Motor neuron (in vitro differentiated cells): ENCODE measurements around the gene CYB561D1. TPM values are rescaled to one million over a fixed set of nuclear protein-coding genes. Genes with fewer than 3 reads are reported as not detected.
"Not testable (repeated sequence)": the region's sequence is repeated elsewhere in the genome, so short reads cannot be mapped to it uniquely, and the experiment has no call there.

Experiments
- ATAC-seq, 8 experiments: fragments of 200-7000 bp; cut with Tn5 transposase; replicated peaks in 6 of 8; 2 replicates each; pipeline ENCODE4 v1.8.0; 2021; ENCODE audit warnings: mild to moderate bottlenecking in 8 of 8, moderate library complexity in 8 of 8
- H3K27ac ChIP-seq, 2 donors: fragments of 250-450 bp; sonication (Bioruptor Pico); 2 replicates each; pipeline ENCODE4 v1.9.0; 2021; ENCODE audit warnings: antibody characterized with exemption in 2 of 2, mild to moderate bottlenecking in 2 of 2, moderate library complexity in 1 of 2
- H3K4me1 ChIP-seq, 2 donors: fragments of 250-450 bp; sonication (Bioruptor Pico); replicated peaks in 1 of 2; 2 replicates each; pipeline ENCODE4 v1.6.1; 2021; ENCODE audit warnings: antibody characterized with exemption in 2 of 2, mild to moderate bottlenecking in 2 of 2, moderate library complexity in 1 of 2
- H3K4me3 ChIP-seq, 5 donors: fragments of 250-450 bp; sonication (Bioruptor Pico); 2 replicates each; pipeline ENCODE4 v1.9.0; 2021; ENCODE audit warnings: antibody characterized with exemption in 5 of 5, mild to moderate bottlenecking in 5 of 5, moderate library complexity in 4 of 5
- WGBS, 10 experiments: fragments of 450-650 bp; shearing (Covaris generic); methylation state at CpG; one replicate each; pipeline ENCODE4 v1.0.0; 2022; 5-methylcytosine and 5-hydroxymethylcytosine counted together
- in situ Hi-C, 9 experiments: fragments of 400-800 bp; cut with MboI; loops; one replicate each; pipeline ENCODE4 v1.15.0; 2021; ENCODE audit warnings: low sequenced_read_pairs in 9 of 9, low pct_unique_long_range_greater_than_20kb in 2 of 9; ENCODE audit not compliant: unreplicated experiment in 9 of 9
- total RNA-seq, 8 experiments: library from RNA; unstranded; fragments of 300-600 nt; gene quantifications; 2 replicates each; pipeline versions ENCODE4 v1.2.3 to v1.2.4, GENCODE V29; 2022

The CYB561D1 gene
- total RNA-seq, 8 experiments from 2014 or later = 5.8 to 12.6 (median 7.5) TPM

DNA sequence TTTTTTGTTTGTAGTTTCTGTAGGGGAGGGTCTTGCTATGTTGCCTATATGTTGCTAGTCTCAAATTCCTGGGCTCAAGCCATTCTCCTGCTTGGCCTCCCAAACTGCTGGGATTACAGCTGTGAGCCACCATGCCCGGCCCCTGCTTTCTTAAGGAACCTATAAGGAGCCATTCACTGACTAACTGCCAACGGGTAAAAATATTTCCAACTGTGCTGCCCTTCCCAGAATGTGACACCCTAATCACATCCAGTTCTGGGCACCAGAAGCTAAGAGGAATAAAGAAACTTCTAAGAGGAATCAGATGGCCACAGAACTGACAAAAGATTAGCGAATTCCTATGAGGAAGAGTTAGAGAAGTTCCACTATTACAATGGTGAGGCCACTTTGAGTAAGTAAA, 21.1 kb upstream of the CYB561D1 start:
- in situ Hi-C loops = no loop called here
- ATAC-seq = no peak
- peaks cover 0 to 2% of the 10 kb centered on the region in 2 donors for H3K4me1 ChIP-seq
- H3K4me3 ChIP-seq = no peak overlapping the region
- H3K27ac ChIP-seq = no peak overlapping the region
- WGBS, 10 experiments = 17 to 71% (median 32%) methylated on average over 1 to 3 of the region's 3 CpGs; no CpG with 5 or more reads in 4 of the 10 experiments

DNA sequence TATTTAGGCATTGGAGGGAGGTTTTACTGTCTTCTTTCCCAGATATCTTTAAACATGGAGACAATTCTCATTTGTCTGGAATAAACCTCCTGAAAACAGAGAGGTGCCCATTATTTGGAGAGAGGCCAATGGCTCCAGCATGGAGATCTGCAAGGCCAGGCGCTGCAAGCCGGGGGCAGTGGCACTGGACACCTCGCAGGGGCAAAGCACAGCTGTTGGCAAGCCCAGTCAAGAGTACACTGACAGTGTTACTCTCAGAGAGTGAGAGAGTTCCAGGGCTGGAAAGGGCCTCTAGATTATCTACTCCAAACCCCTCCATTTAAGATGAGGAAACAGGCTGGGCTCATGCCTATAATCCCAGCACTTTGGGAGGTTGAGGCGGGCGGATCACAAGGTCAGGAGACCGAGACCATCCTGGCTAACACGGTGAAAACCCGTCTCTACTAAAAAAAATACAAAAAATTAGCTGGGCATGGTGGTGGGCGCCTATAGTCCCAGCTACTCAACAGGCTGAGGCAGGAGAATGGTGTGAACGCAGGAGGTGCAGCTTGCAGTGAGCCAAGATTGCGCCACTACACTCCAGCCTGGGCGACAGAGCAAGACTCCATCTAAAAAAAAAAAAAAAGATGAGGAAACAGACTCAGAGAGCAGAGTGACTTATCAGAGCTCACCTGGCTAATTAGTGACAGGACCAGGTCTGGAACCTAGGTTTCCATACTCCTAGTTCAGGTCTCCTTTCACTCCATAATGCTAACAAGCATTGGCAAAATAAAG, 20.4 kb upstream of the CYB561D1 start:
- H3K27ac ChIP-seq, H3K4me1 ChIP-seq, H3K4me3 ChIP-seq, in situ Hi-C loops, ATAC-seq: not testable (repeated sequence)
- 35 to 100% (median 75%) methylated on average over 2 to 12 of the region's 12 CpGs; no CpG with 5 or more reads in 4 of the 10 experiments for WGBS, 10 experiments

DNA sequence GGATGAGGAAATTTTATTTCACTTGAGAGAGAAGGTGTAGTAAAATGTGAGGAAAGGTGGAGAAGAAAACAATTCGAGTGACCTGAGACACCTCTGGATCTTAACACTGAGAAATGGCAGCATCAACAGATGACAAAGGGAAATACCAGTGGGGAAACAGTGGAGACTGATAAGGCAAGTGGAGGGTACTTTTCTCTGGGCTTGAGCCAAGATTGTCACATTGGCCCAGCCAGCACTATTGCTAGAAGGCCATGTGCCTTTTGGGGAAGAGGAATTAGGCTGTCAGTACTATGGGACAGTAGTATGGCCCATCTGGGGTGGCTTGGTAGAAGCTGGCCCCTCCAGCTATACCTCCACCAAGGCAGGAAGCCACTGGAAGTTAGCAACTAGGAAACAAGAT, 19.2 kb upstream of the CYB561D1 start:
- WGBS, 10 experiments = 0 to 100% (median 49%) methylated on average over 1 of the region's 1 CpG; no CpG with 5 or more reads in 4 of the 10 experiments
- Histone ChIP-seq H3K4me1 (no peaks in the 10 kb centered on the region), H3K27ac (no peak overlapping the region), H3K4me3 (no peak overlapping the region)
- no peak for ATAC-seq
- in situ Hi-C loops = no loop called here

DNA sequence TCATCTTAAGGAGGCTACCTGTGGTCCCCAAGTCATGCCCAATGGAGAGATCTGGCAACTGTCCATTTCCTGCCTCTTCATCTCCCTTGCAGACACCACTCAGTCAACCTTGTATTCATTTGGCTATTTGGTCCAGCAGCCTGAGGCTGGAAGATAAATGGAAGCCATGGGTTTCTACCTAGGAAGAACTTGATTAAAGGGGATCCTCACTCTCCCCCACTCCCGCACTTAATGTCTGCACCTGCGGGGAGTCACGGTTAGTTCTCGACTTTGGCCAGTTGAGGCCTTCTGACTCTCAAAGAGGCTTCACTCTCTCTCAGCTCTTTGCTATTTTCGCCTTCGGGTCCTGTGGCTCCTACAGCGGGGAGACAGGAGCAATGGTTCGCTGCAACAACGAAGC, 18.6 kb upstream of the CYB561D1 start:
- WGBS, 10 experiments = 47 to 93% (median 76%) methylated on average over 2 to 9 of the region's 9 CpGs; no CpG with 5 or more reads in 2 of the 10 experiments
- no peak for ATAC-seq
- in situ Hi-C loops = no loop called here
- no peaks in the 10 kb centered on the region for H3K4me1 ChIP-seq
- H3K4me3 ChIP-seq = no peak overlapping the region
- H3K27ac ChIP-seq = no peak overlapping the region

DNA sequence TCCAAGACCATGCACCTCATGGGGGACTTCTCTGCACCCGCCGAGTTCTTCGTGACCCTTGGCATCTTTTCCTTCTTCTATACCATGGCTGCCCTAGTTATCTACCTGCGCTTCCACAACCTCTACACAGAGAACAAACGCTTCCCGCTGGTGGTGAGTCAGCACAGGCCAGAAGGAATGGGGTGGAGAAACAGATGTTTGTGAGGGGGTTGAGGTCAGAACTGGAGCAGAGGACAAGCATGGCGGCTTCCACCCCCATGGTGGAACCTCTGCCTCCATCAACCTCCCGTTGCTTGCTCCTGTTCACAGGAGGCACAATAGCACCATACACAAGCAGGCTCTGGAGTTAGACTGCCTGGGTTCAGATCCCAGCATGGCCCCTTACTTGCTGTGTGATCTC, 17.1 kb upstream of the CYB561D1 start:
- 60 to 90% (median 81%) methylated on average over 1 to 6 of the region's 8 CpGs; no CpG with 5 or more reads in 3 of the 10 experiments for WGBS, 10 experiments
- in situ Hi-C loops = no loop called here
- Histone ChIP-seq H3K27ac (no peak overlapping the region), H3K4me1 (peaks cover 0 to 4% of the 10 kb centered on the region in 2 donors), H3K4me3 (no peak overlapping the region)
- ATAC-seq = no peak

DNA sequence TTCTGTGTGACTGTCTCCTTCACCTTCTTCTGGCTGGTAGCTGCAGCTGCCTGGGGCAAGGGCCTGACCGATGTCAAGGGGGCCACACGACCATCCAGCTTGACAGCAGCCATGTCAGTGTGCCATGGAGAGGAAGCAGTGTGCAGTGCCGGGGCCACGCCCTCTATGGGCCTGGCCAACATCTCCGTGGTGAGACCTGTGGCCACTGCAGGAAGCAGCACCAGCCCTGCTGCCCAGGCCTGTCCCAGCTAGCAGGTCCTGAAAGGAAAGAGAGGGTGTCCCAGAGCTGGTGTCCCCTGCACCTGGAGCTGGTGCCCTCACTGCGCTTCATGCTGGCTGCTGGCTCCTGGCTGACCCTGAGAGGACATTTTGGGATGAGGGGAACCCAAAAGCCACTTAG, 16.1 kb upstream of the CYB561D1 start:
- Histone ChIP-seq H3K27ac (no peak overlapping the region), H3K4me3 (no peak overlapping the region), H3K4me1 (peaks cover 6 to 9% of the 10 kb centered on the region in 2 donors)
- WGBS, 10 experiments = 0 to 80% (median 56%) methylated on average over 1 to 5 of the region's 6 CpGs; no CpG with 5 or more reads in 4 of the 10 experiments
- peak in 2 of 8 experiments; percentile 24 to 26 for ATAC-seq
- in situ Hi-C loops = no loop called here

DNA sequence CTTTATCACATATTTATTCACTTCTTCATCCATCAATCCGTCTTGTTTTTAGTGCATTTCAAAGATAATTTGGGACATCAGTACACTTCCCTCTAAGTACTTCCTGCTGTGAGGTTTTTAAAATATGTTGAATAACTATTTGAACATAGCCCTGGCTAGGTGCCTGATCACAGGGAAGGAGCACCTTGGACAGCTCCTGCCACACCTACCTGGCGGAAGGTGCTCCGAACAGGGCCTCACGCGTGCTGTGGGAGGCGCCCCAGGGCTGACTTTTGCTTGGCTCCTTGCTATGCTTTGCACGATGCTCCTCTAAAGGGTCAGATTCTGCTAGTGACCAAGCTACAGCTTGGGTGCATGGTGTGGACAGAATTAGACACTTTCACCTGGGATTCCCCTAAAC, 15.1 kb upstream of the CYB561D1 start:
- Histone ChIP-seq H3K27ac (no peak overlapping the region), H3K4me1 (peaks cover 6 to 9% of the 10 kb centered on the region in 2 donors), H3K4me3 (no peak overlapping the region)
- ATAC-seq = no peak
- WGBS, 10 experiments = 0 to 34% (median 21%) methylated on average over 1 to 7 of the region's 7 CpGs; no CpG with 5 or more reads in 3 of the 10 experiments
- in situ Hi-C loops = no loop called here

DNA sequence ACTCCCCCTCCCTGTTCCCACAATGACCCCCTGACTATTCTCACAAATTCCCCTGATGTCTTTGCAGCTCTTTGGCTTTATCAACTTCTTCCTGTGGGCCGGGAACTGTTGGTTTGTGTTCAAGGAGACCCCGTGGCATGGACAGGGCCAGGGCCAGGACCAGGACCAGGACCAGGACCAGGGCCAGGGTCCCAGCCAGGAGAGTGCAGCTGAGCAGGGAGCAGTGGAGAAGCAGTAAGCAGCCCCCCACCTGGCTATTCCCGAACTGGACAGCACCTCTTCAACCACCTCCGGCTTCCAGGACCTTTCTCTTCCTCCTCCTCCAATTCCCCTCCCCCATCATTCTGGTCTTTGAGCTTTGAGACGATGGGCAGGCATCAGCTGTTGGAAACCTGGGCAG, 14.6 kb upstream of the CYB561D1 start:
- no peak overlapping the region for H3K4me3 ChIP-seq
- WGBS, 10 experiments = 0 to 100% (median 64%) methylated on average over 1 to 5 of the region's 5 CpGs; no CpG with 5 or more reads in 2 of the 10 experiments
- no peak overlapping the region for H3K27ac ChIP-seq
- in situ Hi-C loops = no loop called here
- peaks cover 6 to 9% of the 10 kb centered on the region in 2 donors for H3K4me1 ChIP-seq
- no peak for ATAC-seq

DNA sequence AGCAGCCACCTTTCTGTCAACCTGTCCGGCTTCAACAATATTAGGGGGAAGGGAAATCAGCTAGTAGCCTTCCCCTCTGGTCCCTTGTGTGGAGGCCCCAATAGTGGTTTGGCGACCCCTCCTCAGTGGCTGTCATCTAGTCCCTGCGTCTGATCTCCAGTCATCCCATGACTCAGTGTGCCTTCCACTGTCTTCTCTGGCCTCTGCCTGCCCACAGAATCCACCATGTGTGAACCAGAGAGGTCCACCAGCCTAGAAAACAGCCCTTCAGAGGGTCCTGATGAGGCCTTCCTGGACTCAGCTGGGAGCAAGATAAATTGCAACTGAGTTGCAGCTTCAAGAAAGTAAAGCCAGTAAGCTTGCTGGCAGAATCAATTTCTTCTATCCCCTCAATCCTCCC, 14.0 kb upstream of the CYB561D1 start:
- no peak overlapping the region for H3K27ac ChIP-seq
- peaks cover 7 to 12% of the 10 kb centered on the region in 2 donors for H3K4me1 ChIP-seq
- no peak overlapping the region for H3K4me3 ChIP-seq
- 60 to 100% (median 83%) methylated on average over 1 to 2 of the region's 3 CpGs; no CpG with 5 or more reads in 5 of the 10 experiments for WGBS, 10 experiments
- in situ Hi-C loops = no loop called here
- no peak for ATAC-seq

DNA sequence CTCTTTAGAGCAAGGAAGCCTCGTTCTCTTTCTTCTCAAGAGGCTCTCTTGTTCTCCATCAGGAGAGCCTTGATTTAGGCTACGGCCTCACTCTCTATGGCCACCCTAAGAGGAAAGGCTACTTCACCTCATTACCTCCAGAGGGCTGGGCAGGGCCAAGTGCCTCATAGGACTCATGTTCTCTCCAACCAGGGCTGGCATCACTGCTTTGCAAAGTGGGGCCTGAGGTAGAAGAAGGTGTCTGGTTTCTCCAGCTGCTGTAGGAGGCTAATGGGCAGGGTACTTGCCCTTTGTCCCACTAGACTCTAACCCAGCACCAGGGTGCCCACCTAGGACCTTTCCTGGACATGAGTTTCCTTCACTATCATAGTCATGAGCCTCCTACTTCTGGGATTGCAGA, 12.2 kb upstream of the CYB561D1 start:
- Histone ChIP-seq H3K27ac (no peak overlapping the region), H3K4me3 (no peak overlapping the region), H3K4me1 (peaks cover 15 to 17% of the 10 kb centered on the region in 2 donors)
- in situ Hi-C loops = no loop called here
- 40 to 60% (median 60%) methylated on average over 1 to 2 of the region's 2 CpGs; no CpG with 5 or more reads in 5 of the 10 experiments for WGBS, 10 experiments
- no peak for ATAC-seq

DNA sequence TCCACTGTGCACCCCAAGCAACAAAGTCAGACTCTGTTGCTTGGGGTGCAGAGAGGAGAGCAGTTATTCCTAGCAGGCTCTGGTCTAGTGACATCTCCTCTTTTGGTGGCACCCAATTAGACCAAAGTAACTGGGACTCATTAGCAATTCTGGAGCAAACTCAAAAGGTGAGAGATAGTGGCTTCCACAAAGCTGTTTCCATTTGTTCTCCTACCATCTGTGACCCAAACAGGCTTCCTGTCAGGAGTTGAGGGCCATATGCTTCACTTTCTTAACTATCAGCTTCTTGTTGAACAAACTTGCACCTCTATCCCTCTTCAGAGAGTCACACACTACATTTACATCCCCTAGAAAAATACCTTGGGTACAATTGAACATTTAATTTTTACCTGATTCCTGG, 11.7 kb upstream of the CYB561D1 start:
- in situ Hi-C loops = no loop called here
- H3K27ac ChIP-seq = peak overlapping the region in 1 of 2 donors; percentile 34
- peak overlapping the region in 4 of 5 donors; percentile 87 to 100 (median 94) for H3K4me3 ChIP-seq
- peaks cover 15 to 17% of the 10 kb centered on the region in 2 donors for H3K4me1 ChIP-seq
- no peak for ATAC-seq

DNA sequence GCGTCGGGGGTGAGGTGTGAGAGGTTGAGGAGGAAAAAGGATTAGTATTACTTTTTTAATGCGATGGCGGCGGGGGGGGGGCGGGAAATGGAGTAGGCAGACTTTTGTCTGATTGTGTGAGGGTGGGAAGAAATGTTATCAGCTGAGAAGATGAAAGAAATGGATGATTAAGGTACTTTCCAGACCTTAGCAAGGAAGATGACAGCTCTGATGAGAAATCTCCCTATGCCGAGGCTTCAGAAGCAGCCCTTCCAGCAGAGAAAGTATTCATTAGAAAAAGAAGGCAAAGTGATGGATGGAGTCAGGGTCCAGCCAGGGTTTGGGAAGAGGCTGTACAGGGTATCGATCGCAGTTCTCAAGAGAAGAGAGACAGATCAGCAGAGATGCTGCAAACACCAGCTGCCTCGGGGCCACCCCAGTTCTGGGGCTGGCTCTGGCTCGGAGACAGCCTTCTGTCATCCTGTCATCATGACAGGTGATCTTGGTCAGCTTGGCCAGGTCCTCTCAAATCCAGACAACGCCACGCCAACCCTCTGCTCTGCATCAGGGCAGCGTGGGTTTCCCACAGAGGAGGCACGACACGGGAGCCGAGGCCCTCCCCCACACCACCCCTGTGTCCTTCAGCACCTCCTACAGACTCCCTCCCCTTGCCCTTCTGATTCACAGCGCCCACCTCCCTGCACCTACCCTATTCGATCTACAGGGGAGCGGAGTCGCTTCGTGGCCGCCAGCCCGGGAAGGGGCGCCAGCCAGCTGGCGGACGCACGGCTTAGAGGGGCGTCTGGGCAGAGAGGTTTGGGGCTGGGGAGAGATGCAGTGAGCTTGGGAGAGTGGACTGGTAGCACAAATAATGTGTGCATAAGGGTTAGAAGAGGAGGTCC, 10.9 kb upstream of the CYB561D1 start:
- peak; percentile 17 to 86 (median 82) for ATAC-seq
- in situ Hi-C loops = no loop called here
- Histone ChIP-seq H3K4me3 (peak overlapping the region; percentile 87 to 100 (median 96)), H3K4me1 (peaks cover 15 to 17% of the 10 kb centered on the region in 2 donors), H3K27ac (peak overlapping the region; percentile 76 to 100)
- WGBS, 10 experiments = 0 to 70% (median 13%) methylated on average over 2 to 10 of the region's 29 CpGs; no CpG with 5 or more reads in 4 of the 10 experiments
